COLO668 (cell line): Measurements from ENCODE around the gene BICDL2.
"Not testable (repeated sequence)": the region's sequence is repeated elsewhere in the genome, so short reads cannot be mapped to it uniquely, and the experiment has no call there.

ENCODE experiments used
- DNase-seq: peaks from one replicate; lab custom pipeline; 2025; ENCODE audit not compliant: unreplicated experiment; lab: John Stamatoyannopoulos, UW

The BICDL2 gene, protein sequence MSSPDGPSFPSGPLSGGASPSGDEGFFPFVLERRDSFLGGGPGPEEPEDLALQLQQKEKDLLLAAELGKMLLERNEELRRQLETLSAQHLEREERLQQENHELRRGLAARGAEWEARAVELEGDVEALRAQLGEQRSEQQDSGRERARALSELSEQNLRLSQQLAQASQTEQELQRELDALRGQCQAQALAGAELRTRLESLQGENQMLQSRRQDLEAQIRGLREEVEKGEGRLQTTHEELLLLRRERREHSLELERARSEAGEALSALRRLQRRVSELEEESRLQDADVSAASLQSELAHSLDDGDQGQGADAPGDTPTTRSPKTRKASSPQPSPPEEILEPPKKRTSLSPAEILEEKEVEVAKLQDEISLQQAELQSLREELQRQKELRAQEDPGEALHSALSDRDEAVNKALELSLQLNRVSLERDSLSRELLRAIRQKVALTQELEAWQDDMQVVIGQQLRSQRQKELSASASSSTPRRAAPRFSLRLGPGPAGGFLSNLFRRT

DNA sequence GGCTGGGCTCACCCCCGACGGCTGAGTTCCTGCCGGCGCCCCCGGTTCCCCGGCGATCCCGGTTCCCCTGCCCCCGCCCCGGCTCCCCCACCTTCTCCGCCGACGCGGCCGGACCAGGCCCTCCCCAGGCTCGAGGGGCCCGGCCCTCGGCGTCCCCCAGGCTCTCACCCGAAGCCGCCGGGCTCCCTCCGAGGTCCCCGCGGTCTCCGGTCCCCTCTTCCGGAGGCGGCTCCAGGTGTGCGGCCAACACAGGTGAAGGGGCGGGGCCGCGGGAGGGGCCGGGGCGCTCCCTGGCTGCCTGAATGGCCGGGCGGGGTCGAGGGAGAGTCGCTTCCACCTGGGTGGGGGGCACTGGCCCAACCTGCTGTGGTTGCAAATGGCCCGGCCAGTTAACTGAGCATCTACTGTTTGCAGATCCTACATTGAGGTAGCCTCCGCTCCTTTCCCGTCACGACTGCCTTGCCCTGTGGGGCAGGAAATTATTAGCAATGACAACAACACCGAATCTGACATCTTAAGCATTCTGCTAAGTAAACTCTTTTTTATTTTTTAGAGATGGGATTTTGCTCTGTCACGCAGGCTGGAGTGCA, at the start of gene BICDL2:
TSS of gene BICDL2 (minus strand) at position 219 of the 590 bp plus-strand sequence. CDS start 1,448 bp downstream, outside the sequence.
- DNase-seq: peak; percentile 75

DNA sequence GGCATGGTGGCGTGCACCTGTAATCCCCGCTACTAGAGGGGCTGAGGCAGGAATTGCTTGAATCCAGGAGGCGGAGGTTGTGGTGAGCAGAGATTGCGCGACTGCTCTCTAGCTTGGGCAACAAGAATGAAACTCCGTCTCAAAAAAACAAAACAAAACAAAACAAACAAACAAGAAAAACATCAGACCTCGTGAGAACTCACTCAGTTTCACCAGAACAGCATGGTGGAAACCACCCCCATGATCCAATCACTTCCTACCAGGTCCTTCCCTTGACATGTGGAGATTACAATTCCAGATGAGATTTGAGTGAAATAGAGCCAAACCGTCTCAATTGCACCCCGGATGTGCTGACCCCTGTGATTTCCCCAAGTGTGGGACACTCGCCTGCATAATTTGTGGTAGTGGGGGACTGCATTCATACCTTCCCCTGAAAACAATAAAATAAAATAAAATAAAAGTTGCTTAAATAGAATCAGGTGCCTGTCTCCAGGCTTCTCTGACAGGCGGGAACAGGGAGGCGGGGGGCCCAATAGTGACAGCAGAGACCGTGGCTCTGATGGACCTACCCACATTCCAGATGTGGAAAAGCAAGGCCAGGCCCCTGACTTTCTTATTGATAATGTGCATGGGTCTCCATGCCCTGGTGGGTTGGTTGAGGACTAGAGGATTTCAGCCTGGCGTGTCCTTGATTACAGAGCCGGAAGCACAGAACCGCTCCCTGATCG, 49.3 kb upstream of the BICDL2 start:
- no peak for DNase-seq

DNA sequence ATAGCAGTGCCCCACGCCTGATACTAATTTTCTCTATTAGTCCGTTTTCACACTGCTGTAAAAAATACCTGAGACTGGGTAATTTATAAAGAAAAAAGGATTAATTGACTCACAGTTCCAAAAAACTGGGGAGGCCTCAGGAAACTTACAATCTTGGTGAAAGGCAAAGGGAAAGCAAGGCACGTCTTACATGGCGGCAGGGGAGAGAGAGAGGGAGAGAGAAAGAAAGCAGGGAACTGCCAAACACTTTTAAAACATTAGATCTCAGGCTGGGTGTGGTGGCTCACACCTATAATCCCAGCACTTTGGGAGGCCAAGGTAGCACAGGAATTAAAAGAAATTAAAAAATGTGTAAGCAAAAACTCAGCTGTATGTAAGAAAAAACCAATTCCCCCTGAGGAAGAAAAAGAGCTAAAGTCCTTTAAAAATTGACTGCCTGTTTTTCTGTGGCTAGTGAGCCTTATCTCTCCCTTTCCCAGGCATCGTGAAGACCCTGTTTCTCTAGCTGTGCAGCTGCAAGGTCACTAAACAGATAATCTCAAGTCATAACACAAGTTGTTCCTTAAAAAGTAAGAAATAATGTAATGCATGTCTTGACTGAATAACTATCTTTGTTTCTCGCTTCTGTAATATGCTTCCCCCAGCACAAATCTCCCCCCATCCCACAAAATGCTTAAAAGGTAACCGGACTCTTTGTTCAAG, 48.4 kb upstream of the BICDL2 start:
- no peak for DNase-seq

- DNase-seq: no peak
Observed at GRCh38 chr16:3084491-3084890, 47.7 kb upstream of the BICDL2 start.

- not testable (repeated sequence) for DNase-seq
Observed at GRCh38 chr16:3083408-3083807, 46.7 kb upstream of the BICDL2 start.

DNA sequence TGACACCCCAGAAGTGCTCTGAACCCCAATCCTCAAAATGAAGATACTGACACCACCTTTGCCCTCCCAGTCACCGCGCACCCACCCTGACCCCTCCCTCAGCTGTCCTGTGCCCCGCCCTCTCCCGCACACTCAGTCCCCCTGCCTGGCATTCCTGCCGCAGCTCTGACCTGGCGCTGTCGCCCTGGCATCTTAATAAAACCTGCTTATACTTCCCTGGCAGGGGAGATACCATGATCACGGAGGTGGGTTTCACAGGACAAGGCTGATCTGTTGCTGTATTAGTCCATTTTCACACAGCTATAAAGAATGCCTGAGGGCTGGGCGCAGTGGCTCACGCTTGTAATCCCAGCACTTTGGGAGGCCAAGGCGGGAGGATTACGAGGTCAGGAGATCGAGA, 45.2 kb upstream of the BICDL2 start:
- not testable (repeated sequence) for DNase-seq

- DNase-seq: no peak
Observed at GRCh38 chr16:3080024-3080423, 43.3 kb upstream of the BICDL2 start.

DNA sequence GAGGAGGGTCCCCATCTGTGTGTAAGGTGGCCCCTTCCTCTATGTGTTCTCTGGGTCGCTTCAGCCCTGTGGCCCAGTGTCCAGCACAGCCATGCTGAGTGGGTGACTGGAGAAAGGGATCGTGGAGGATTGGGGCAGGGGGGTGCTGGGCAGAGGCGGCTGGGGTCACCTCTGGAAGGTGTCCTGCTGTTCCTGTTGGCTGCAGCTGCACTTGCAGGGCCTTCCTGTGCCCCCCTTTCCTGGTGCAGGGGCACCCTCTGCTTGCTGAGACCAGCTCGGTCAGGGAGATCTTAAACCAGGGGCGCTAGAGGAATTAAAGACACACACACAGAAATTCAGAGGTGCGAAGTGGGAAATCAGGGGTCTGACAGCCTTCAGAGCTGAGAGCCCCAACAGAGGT, 39.8 kb upstream of the BICDL2 start:
- DNase-seq: no peak

DNA sequence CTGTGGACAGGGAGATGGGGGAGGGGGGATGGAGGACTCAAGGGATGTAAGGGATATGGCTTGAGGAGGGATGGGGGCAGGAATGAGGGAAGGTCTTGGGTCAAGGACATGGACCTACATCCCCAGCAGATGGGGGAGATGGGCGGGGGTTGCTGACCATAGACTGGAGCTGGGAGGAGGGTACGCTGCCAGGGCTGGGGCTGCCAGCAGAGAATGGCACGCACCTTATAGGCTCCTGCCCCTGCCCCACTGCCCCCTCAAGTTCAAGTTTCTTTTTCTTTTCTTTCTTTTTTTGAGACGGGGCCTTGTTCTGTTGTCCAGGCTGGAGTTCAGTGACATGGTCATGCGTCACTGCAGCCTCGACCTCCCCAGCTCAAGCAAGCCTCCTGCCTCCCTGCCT, 39.2 kb upstream of the BICDL2 start:
- not testable (repeated sequence) for DNase-seq

DNA sequence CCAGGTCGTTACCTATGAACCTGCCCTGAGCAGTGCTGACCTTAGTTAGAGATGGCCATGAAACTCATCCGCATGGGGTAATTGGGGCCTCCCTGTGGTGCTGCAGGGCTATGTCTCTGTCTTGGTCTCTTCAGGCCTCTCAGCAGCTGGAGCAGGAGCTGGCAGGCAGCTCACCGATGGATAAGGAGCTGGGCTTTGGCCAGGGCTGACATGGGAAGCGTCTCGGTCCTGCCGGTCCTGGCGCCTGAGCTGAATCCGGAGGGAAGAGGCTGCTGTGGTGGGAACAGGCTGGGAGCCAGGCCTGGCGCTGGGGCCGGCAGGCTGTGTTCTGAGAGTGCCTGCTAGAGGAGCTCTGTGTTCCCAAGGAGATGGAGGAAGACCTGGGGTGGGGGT, 38.8 kb upstream of the BICDL2 start:
- no peak for DNase-seq

GRCh38 chr16:3074860-3075522, 38.2 kb upstream of the BICDL2 start:
- DNase-seq: no peak

DNA sequence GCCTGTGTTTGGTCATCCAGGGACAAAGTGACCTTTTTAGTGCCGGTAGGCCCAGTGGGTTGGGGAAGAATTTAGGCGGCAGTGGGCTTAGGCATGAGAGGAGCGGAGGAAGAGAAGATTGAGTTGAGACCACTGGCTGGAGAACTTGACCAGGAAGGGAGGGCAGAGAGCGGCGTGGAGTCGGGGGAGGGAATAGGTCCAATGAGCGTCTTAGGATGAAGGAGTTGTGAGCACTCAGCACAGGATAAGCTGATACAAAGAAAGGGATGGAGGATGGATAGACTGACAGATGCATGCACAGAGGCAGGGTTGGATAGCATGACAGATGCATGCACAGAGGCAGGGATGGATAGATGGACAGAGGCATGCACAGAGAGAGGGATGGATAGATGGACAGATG, 36.7 kb upstream of the BICDL2 start:
- DNase-seq: no peak

- DNase-seq: not testable (repeated sequence)
Observed at GRCh38 chr16:3072576-3073263, 36.0 kb upstream of the BICDL2 start.

- not testable (repeated sequence) for DNase-seq
Observed at GRCh38 chr16:3072148-3072547, 35.4 kb upstream of the BICDL2 start.

DNA sequence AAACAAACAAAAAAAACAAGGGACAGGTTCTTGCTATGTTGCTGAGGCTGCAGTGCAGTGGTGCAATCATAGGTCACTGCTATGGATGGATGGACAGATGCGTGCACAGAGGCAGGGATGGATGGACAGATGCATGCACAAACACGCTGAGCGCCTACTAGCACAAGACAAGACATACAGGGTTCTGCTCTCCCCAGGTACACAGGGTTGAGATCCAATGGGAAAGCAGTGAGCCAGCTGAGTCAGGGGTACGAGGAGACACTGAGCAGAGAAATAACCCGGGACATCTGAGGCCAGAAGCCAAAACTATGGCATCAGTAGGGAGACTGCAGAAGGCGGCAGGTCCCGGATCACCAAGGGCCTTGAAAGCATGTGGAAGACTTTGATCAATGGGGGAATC, 34.9 kb upstream of the BICDL2 start:
- no peak for DNase-seq

DNA sequence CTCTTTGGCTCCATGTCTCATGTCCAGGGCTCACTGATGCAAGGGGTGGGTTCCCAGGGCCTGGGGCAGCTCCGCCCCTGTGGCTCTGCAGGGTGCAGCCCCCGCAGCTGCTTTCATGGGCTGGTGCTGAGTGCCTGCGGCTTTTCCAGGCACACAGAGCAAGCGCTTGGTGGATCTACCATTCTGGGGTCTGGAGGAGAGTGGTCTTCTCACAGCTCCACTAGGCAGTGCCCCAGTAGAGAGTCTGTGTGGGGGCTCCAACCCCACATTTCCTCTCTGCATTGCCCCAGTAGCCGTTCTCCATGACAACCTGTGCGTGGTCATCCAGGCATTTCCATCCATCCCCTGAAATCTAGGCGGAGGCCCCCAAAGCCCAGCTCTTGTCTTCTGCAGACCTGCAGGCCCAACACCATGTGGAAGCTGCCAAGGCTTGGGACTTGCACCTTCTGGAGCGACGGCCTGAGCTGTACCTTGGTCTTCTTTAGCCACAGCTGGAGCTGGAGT, 33.9 kb upstream of the BICDL2 start:
- no peak for DNase-seq

GRCh38 chr16:3069146-3069545, 32.4 kb upstream of the BICDL2 start:
- not testable (repeated sequence) for DNase-seq

DNA sequence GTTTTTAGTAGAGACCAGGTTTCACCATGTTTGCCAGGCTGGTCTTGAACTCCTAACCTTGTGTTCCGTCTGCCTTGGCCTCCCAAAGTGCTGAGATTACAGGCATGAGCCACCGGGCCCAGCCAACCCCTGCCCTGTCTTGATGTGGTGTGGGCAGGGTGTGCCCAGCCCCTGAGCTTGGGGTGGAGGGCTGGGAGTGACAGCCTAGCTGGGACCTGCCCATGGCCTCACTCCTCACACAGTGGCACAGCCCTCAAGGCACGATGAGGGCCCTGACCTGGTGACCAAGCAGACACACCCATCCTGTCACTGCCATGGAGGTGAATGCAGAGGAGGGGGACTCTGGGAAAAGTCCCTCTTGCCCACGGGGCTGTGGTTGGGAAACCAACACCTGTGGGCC, 31.7 kb upstream of the BICDL2 start:
- DNase-seq: no peak

DNA sequence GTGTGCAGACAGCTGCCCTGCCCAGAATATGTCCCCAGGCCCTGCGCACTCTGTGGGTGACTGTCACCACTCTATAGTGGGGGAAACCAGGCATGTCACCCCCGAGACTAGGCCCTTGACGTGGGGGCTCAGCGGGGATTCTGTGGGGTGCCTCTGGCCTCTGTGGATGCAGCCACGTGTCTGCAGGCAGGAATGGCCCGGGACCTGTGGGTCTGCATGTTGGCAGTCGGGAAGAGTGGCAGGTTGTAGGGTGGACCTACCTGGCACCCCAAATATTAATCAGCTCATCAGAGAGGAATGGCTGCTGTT, 29.6 kb upstream of the BICDL2 start:
- no peak for DNase-seq
